SIG-M5 treated with dmso at 0.1 percent for 504 hours (cell line): ENCODE results near the gene PRSS2.
"Not testable (repeated sequence)": the region's sequence is repeated elsewhere in the genome, so short reads cannot be mapped to it uniquely, and the experiment has no call there.

ENCODE experiments used
- DNase-seq: peaks from one replicate; lab custom pipeline; 2025; ENCODE audit not compliant: unreplicated experiment; lab: John Stamatoyannopoulos, UW

PRSS2 gene

DNA sequence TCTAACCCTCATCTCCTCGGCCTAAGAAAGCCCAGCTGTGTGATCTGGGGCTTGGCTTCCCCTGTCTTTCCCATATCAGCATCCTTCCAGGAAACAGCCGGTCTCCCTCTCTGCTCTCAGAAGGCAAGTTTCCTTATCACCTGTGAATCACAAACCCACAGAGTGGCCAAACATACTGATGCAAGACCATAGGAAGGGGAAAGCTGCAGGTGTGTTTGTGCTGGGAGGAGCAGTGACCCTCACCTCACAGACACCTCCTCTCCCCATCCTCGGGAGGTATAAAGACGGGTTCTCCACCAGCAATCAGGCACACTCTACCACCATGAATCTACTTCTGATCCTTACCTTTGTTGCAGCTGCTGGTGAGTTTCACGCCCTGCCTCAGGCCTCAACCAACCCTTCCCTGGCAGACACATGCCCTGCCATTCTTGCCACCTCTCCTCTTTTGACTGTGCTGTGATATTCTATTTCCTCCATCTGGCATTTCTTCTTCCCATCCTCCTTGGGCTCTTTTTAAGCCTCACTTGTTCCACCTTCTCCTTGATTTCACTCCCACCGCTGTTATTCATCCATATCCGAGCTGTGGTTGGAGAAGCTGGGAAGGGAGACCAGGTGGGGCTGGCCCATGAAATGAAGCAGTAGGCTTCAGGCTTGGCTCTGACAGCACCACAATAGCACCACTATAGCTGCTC lies at the start of gene PRSS2:
Gene PRSS2 (plus strand): TSS at position 310 of the 692 bp plus-strand sequence. CDS start 13 bp downstream, at position 323.
- DNase-seq, result no peak

GRCh38 chr7:142720986-142721385 lies 49.8 kb upstream of the PRSS2 start:
- DNase-seq, result no peak

GRCh38 chr7:142722248-142722794 lies 48.4 kb upstream of the PRSS2 start:
- DNase-seq, result no peak

DNA sequence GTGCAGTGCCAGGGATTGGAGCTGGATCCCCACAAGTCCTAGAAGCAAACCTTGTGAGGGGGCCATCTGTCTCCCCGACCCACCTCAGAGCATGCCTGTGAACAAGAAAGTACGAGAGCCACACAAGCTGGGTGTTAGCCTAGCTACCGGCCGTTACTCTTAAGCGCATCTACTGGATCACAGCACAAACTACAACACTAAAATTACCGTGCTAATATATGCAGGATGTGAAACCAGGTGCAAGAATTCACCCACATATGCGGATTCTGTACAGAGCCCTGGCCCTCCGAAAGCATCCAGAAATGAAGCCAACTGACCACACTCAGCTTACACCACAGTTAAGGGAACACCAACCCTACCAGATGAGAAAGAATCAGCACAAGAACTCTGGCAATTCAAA lies 37.5 kb upstream of the PRSS2 start:
- no peak for DNase-seq

DNA sequence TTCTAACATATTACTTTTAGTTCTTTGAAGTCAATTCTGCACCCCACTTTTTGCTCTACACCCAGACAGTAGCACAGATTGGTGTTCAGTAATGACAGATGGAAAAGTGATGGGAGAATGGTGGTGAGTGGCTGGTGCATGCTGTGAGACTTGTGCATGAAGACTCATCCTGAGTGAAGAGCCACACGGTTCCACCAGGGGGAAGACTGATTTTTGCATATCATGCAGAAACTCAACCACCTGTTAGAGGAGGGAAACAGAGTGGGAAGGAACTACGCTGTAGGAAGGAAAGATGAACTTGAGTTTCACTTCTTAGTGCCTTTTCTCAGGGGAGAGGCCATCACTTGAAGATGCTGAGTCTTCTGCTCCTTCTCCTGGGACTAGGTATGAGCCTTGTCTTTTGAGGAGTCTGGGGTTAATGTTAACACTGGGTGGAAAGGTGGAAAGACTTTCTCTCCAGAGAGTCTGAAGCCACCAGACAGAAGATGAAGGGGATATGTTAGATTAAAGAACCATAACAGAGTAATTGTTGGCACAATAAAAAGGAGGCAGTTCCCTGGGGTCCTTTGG lies 30.8 kb upstream of the PRSS2 start:
- DNase-seq, result no peak

- DNase-seq, result no peak
Measured at GRCh38 chr7:142740786-142741185, 30.0 kb upstream of the PRSS2 start.

DNA sequence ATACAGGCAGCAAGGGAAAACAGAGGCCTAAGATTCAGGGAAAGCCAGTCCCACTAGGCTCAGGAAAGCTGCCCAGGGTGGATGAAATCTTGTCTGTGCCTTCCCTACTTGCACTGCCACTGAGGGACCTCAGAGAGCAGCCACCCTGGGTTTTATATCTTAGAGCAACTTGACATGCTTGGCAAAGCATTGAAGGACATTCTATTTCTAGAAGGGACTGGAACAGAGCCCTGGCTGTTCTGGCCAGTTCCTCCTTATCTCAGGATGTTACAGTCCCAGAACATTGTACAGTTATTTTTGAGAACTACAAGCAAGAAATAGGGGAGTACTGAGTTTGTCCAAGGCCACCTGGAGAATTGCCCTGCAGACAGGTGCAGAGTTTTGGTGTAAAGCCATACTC lies 28.8 kb upstream of the PRSS2 start:
- not testable (repeated sequence) for DNase-seq

- DNase-seq, result no peak
Measured at GRCh38 chr7:142745091-142745635, 25.6 kb upstream of the PRSS2 start.

GRCh38 chr7:142745745-142746144 lies 25.0 kb upstream of the PRSS2 start:
- no peak for DNase-seq

DNA sequence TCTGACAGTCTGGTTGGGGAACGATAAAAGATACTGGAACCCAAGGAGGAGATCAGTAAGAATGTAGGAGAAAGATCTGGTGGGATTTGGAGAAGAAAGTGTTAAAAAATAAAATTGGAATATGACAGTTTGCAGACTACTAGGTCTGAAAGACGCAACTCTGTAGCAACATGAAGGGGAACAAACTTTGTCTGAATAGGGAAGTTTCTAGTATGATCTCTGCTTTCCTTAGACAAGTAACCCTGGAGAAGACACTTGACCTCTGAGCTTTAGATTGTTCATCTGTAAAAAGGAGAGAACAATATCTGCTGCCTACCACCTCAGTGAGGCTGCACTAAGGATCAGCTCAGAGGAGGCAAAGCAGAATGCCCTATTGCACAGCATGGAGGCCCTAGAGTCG lies 24.5 kb upstream of the PRSS2 start:
- peak; percentile 1 for DNase-seq

GRCh38 chr7:142748410-142748809 lies 22.4 kb upstream of the PRSS2 start:
- not testable (repeated sequence) for DNase-seq

- DNase-seq, result no peak
Measured at GRCh38 chr7:142749218-142749993, 21.4 kb upstream of the PRSS2 start, which contains the start of gene PRSS1. PRSS1 (plus strand) TSS chr7:142749472; CDS start chr7:142749485, 13 bp downstream.

DNA sequence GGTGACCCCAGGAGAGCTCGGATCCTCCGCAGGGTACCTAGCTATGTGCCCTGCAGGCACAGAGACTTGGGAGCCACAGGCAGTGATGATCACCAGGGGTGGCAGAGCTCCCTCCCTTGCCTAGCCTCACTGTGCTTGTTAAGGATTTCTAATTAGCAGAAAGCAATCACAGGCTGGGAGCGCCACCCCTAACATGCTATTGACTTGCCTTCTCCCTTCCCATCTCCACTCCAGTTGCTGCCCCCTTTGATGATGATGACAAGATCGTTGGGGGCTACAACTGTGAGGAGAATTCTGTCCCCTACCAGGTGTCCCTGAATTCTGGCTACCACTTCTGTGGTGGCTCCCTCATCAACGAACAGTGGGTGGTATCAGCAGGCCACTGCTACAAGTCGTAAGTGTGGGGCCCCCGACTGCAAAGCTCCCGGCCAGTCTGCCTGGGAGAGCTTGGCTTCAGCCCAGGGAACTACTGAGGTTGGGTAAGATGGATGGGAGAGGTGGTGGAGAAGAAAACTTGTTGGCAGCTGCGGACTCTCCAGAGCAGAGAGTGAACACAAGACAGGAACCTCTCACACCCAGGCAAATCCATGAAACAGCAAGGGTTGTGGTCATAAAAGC lies 20.3 kb upstream of the PRSS2 start:
- no peak for DNase-seq

DNA sequence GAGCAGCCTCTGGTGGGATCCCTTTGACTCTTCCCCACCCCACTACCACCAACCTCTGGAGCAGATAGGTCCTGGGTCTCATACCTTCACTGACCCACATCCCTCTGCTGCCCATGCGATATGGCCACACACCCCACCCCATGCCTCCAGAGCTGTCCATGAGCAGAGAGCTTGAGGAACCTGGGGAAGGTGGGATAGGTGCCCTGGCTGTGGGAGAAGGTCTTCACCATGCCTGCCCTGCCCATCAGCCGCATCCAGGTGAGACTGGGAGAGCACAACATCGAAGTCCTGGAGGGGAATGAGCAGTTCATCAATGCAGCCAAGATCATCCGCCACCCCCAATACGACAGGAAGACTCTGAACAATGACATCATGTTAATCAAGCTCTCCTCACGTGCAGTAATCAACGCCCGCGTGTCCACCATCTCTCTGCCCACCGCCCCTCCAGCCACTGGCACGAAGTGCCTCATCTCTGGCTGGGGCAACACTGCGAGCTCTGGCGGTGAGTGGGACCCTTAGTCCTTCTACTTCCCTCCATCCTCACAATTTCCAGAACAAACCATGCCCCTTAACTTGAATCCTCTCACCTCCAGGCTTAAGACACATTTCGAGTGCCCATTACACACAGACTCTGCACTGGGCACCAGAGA lies 19.1 kb upstream of the PRSS2 start:
- not testable (repeated sequence) for DNase-seq

GRCh38 chr7:142752376-142753225 lies 18.2 kb upstream of the PRSS2 start:
- no peak for DNase-seq

DNA sequence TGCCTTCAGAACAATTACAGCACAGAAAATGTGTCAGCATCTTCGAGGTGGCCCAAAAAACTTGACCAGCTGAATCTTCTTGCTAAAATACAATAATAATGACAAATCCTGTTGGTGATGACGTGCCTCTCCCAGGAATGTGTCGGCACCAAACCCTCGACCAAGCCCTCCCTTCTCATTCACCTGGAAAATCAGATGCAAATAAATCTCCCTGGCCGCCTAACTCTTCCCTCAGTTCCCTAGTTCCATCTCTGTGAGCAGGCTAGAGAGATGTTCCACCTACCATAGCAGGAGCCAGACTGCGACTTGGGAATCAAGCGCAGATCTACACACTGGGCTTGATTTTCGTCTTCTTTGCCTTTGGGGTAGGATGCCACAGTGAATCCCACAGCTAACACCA lies 17.4 kb upstream of the PRSS2 start:
- no peak for DNase-seq

DNA sequence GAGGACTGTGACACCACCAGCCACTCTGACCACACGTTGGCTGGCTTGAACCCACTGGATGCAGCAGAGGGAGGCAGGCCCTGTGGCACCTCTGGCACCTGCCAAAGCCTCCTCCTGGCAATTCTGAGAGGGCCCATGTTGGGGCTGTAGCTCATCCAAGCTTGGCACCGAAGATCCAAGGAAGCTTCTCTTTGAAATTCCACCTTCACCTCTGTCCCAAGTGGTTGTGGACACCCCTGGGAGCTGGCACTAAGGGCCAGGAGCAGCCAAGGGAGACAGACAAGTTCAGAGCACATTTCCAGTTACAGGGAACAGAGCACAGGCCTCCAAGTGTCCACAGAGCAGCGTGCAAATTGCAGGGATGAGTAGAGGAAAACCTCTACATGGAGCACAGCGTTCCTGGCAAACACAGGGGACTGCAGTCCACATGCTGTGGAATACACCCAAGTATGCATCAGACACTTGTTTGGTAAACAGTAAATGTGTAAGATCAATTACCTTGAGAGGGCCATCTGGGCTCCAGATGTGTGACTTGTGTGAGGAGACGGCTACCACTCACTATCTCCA lies 16.8 kb upstream of the PRSS2 start:
- DNase-seq, result not testable (repeated sequence)

DNA sequence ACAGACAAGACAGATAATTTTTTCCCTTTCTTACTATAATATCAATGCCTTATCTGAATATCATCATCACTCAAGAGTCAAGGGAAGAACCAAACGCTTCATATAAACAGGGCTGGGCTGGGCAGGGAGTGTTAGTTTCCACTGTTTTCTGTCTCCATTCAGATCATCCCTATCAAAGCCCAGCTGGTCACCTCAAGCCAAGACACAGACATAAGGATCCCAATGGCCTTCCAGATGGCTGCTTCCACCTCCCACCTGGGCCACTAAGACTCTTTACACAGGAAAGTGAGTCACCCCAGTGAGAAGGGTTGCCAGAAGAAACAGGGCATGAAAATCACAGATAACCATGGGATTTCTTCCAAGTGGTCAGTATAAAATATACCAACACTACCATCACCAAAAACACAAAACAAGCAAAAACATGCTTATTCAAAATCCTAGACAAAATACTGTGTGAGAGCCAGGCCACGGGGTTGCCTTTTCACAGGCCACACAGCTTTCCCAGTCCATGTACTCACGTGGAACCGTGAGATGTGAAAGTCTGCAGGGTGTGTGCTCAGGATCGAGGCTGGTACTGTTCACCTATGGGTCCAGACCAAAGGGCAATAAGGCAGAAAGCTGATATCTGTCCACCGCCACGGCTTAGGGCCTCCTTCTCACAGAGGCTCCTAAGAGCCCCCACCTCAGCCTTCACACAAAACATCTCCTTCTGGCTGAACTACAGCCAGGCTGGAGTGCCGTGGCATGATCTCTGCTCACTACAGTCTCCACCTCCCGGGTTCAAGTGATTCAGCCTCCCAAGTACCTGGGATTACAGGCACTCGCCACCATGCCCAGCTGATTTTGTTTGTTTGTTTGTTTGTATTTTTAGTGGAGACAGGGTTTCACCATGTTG lies 15.8 kb upstream of the PRSS2 start:
- no peak for DNase-seq
